AG10803 (cell line): ENCODE results near the gene CEP250.
"Not testable (repeated sequence)": the region's sequence is repeated elsewhere in the genome, so short reads cannot be mapped to it uniquely, and the experiment has no call there.

ENCODE experiments used
- DNase-seq: peaks from one replicate; pipeline ENCODE4 v3.0.0; 2010; ENCODE audit warnings: low read depth
- H3K4me3 ChIP-seq: 2 replicates; pipeline ENCODE4 v1.5.1; 2011; ENCODE audit warnings: mild to moderate bottlenecking, low read length, control low read depth
- CTCF ChIP-seq: conservative IDR thresholded peaks from 2 replicates; pipeline ENCODE4 v1.5.1; 2011; ENCODE audit warnings: mild to moderate bottlenecking, low read length, control low read depth, inconsistent platforms

CEP250 gene

GRCh38 chr20:35546127-35546526, 90.7 kb downstream of the CEP250 start:
- no peak for DNase-seq
- no peak overlapping the region for H3K4me3 ChIP-seq
- no peak for TF ChIP-seq CTCF

- no peak for DNase-seq
- no peak for TF ChIP-seq CTCF
- H3K4me3 ChIP-seq: no peak overlapping the region
Measured at GRCh38 chr20:35547329-35547728, 91.9 kb downstream of the CEP250 start.

DNA sequence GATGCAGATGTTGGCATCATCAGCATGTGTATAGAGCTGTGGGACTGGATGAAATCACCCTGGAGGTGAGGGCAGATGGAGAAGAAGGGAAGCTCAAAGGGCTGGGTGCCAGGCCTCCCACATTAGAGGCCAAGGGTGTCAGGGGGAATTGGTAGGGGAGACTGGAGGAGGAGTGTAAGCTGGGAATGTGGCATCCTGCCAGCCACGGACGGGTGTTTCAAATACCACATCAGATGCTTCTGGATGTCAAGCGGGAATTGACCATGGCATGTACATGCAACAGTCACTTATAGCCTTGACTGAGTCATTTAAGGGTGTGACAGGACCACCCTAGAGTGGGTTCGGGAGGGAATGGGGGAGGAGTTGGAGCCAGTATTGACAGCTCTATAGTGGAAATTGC, 96.1 kb downstream of the CEP250 start:
- H3K4me3 ChIP-seq: no peak overlapping the region
- TF ChIP-seq CTCF: no peak
- DNase-seq: no peak

GRCh38 chr20:35552914-35553313, 97.5 kb downstream of the CEP250 start:
- H3K4me3 ChIP-seq: no peak overlapping the region
- no peak for TF ChIP-seq CTCF
- no peak for DNase-seq

GRCh38 chr20:35555461-35555860, 100.1 kb downstream of the CEP250 start:
- H3K4me3 ChIP-seq, DNase-seq: not testable (repeated sequence)

GRCh38 chr20:35555951-35556645, 100.7 kb downstream of the CEP250 start:
- DNase-seq: no peak
- TF ChIP-seq CTCF: no peak
- H3K4me3 ChIP-seq: no peak overlapping the region

GRCh38 chr20:35556871-35557270, 101.5 kb downstream of the CEP250 start:
- TF ChIP-seq CTCF: no peak
- no peak overlapping the region for H3K4me3 ChIP-seq
- no peak for DNase-seq
